ENCODE data around the gene KLF5. TPM values are rescaled to one million over a fixed set of nuclear protein-coding genes. Genes with fewer than 3 reads are reported as not detected.

Gene KLF5
- polyA plus RNA-seq, 1 of the 3 experiments (the other 2 are of a cell fraction): 2.7 TPM

GRCh38 chr13:73090823-73091187 lies 32.0 kb downstream of the KLF5 start (continued):
- TF ChIP-seq REST (IDR thresholded peaks at IDR 0.05; ENCODE audit: low read depth, low read length): no peak
- TF ChIP-seq FOXM1 (IDR thresholded peaks at IDR 0.05; ENCODE audit: low read depth): no peak
- TF ChIP-seq RCOR1 (IDR thresholded peaks at IDR 0.05; ENCODE audit: low read length): no peak
- TF ChIP-seq MAX (IDR thresholded peaks at IDR 0.05; ENCODE audit: low read depth): no peak

GRCh38 chr13:73092829-73093228 lies 34.0 kb downstream of the KLF5 start:
- ChIA-PET POLR2A (no interaction called here), CTCF (no interaction called here)
- H3K79me2 ChIP-seq (ENCODE audit: insufficient read depth): no peaks in the 10 kb centered on the region
- no peaks in the 10 kb centered on the region for H3F3A ChIP-seq (replicated peaks; ENCODE audit: insufficient read depth)
- no peaks in the 10 kb centered on the region for H4K20me1 ChIP-seq (ENCODE audit: insufficient read depth)
- no peak overlapping the region for H3K9ac ChIP-seq
- H2AFZ ChIP-seq (ENCODE audit: low read depth): no peak overlapping the region
- no peaks in the 10 kb centered on the region for H3K27me3 ChIP-seq (ENCODE audit: insufficient read depth)
- H3K27ac ChIP-seq (ENCODE audit: low read depth in 2 of 2, low read length in 1 of 2): no peak overlapping the region
- peaks cover 8% of the 10 kb centered on the region; the same call in 1 of the 2 replicates for H3K9me3 ChIP-seq
- TF ChIP-seq SMC3 (IDR thresholded peaks at IDR 0.05; ENCODE audit: low read depth, low read length): no peak
- no peak for TF ChIP-seq EP300 (IDR thresholded peaks at IDR 0.05; ENCODE audit: borderline replicate concordance in 1 of 2, low read depth in 1 of 2, low read length in 1 of 2)
- TF ChIP-seq RFX5 (IDR thresholded peaks at IDR 0.05; ENCODE audit: low read length): no peak
- H3K4me1 ChIP-seq (ENCODE audit: control insufficient read depth in 1 of 2, insufficient read depth in 2 of 2, low read depth in 1 of 2, low read length in 1 of 2): peaks cover 0 to 5% of the 10 kb centered on the region in 2 experiments; a peak in 1 of 4 replicates
- no peaks in the 10 kb centered on the region for H3K9me2 ChIP-seq
- DNase-seq: no peak
- no peak overlapping the region for H3K4me3 ChIP-seq (ENCODE audit: low read depth in 2 of 2, low read length in 1 of 2)
- H3K36me3 ChIP-seq (replicated peaks in 1 of 2; ENCODE audit: control insufficient read depth in 1 of 2, insufficient read depth in 2 of 2, low read length in 1 of 2): no peaks in the 10 kb centered on the region
- H3K4me2 ChIP-seq: no peak overlapping the region

- H3F3A ChIP-seq (replicated peaks; ENCODE audit: insufficient read depth): no peaks in the 10 kb centered on the region
- H3K36me3 ChIP-seq (replicated peaks in 1 of 2; ENCODE audit: control insufficient read depth in 1 of 2, insufficient read depth in 2 of 2, low read length in 1 of 2): no peaks in the 10 kb centered on the region
- CTCF ChIA-PET: interaction anchor here (0.6 kb wide), 1 partner anchor 324 kb away, joined by 4 read pairs; no protein-coding TSS in a partner anchor
- WGBS (ENCODE audit: low lambda C conversion rate): 46% methylated on average over 2 of the region's 2 CpGs
- no peaks in the 10 kb centered on the region for H3K9me3 ChIP-seq
- 0 out of 2 replicates have a peak, but pooled peaks have one; percentile 13 for TF ChIP-seq NFIC (IDR thresholded peaks at IDR 0.05; ENCODE audit: borderline replicate concordance)
- TF ChIP-seq FOXJ3 (CRISPR knock-in tag; IDR thresholded peaks at IDR 0.05): no peak
- H2AFZ ChIP-seq (ENCODE audit: low read depth): no peak overlapping the region
- POLR2A ChIA-PET: no interaction called here
- no peaks in the 10 kb centered on the region for H3K4me1 ChIP-seq (ENCODE audit: control insufficient read depth in 1 of 2, insufficient read depth in 2 of 2, low read depth in 1 of 2, low read length in 1 of 2)
- H3K27ac ChIP-seq (ENCODE audit: low read depth in 2 of 2, low read length in 1 of 2): no peak overlapping the region
- no peaks in the 10 kb centered on the region for H4K20me1 ChIP-seq (ENCODE audit: insufficient read depth)
- H3K4me3 ChIP-seq (ENCODE audit: low read depth in 2 of 2, low read length in 1 of 2): no peak overlapping the region
- DNase-seq: no peak
- no peaks in the 10 kb centered on the region for H3K9me2 ChIP-seq
- H3K9ac ChIP-seq: no peak overlapping the region
- no peaks in the 10 kb centered on the region for H3K27me3 ChIP-seq (ENCODE audit: insufficient read depth)
- H3K4me2 ChIP-seq: no peak overlapping the region
- H3K79me2 ChIP-seq (ENCODE audit: insufficient read depth): no peaks in the 10 kb centered on the region
These were observed 37.4 kb downstream of the KLF5 start for GRCh38 chr13:73096173-73096572.
